CD1c-positive myeloid dendritic cell (primary cell): Measurements from ENCODE around the gene SLC9B2.
A peak's percentile ranks its signal among the peaks of the same experiment; 100 is the strongest.
"Not testable (repeated sequence)": the region's sequence is repeated elsewhere in the genome, so short reads cannot be mapped to it uniquely, and the experiment has no call there.

Experiments
- DNase-seq: peaks from one replicate; pipeline ENCODE4 v3.0.0-alpha.2; 2016; ENCODE audit errors: extremely low spot score

Gene SLC9B2

DNA sequence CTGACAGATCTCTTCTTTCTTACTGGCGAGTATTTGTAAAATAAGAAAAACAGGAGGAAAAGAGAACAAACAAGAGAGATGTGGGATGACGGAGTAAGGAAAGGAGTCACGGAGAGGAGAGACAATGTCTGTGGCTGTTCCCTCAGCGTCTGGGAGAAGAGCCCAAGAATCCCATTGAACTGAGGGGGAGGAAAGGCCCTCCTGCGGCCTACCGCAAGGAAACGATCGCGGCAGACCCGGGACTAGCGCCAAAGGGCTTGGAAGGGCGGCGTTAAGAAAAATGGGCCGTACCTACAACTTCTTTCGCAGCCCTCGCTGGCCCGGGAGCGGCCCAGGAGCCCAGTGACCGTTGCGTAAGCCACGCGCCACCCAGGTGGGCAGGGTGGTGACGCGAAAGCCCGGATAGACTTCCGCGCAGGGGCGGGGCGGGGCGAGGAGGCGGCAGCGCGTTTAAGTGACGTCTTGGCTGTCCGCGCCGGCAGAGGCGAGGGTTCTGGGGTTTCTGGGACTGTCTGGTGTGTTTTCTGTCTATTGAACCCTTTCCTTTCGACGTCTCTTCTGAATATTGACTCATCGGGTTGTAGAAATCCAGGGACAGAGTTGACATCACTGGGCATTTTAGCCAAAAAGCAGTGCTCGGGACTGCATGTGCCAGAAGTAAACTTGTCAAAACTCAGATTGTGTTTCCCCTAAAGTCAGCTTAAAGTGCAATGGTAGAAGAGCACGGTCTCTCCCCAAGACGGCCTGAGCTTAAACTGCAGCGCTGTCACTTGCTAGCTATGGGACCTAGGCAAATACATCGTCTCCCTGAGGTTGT is 57.0 kb downstream of the SLC9B2 start, which contains the start of gene SLC9B1:
Gene SLC9B1, minus strand, starts transcription at position 398 of the 817 bp plus-strand sequence. CDS start 27,994 bp downstream, outside the sequence.
- DNase-seq: peak; percentile 95

GRCh38 chr4:103018391-103019307 is 57.9 kb downstream of the SLC9B2 start:
- no peak for DNase-seq

DNA sequence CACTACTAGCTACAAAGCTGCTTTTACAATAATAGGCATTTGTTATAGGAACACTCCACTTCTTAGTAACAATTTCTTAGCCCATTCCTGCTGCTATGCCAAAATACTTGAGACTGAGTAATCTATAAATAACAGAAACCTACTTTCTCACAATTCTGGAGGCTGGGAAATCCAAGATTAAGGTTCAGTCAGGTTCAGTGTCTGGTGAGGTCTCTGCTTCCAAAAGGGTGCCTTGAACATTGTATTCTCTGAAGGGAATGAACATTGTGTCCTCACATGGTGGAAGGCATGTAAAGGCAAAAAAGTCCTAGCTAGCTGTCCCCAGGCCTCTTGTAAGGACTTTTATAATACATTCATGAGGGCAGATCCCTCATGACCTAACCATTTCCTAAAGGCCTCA is 64.0 kb downstream of the SLC9B2 start:
- no peak for DNase-seq

DNA sequence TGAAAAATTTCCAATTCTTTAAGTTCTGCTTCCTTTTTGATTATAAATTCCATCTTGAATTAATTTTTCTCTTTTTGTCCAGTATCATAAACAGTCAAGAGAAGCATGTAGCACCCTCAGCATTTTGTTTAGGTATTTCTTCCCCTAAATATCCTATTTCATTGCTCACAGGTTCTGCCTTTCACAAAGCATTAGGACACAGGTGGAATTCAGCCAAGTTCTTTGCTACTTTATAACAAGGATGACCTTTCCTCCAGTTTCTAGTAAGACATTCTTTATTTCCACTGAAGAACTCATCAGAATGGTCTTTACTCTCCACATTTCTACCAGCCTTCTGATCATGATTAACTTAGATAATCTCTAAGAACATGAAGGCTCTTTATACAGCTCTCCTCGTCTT is 64.5 kb downstream of the SLC9B2 start:
- no peak for DNase-seq

DNA sequence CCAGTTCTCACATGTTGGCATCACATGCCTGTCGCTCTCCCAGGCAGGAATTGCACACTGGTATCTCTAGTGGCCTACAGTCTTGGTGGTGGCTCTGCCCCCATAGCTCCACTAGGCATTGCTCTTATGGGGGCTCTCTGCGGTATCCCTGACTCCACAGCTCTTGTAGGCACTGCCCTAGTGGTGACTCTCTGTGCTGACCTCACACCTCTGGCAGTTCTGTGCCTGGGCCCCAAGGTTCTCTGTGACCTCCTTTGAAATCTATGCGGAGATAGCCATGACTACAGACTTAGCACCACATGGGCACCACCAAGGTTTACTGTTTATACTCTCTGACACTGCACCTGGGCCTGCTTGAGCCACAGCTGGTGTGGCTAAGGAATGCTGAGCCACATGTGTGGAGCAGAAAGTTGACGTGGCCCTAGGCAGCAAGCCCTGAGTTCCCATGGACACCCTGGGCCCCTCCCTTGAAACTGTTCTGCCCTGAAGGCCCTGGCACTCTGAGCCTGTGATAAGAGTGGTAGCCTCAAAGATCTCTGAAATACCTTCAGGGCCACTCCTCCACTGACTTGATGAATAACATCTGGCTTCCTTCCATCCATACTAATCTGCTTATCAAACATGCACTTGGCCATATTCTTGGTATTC is 65.1 kb downstream of the SLC9B2 start:
- no peak for DNase-seq

- DNase-seq: no peak
Measured at GRCh38 chr4:103010804-103011203, 65.8 kb downstream of the SLC9B2 start.

GRCh38 chr4:103008875-103009729 is 67.5 kb downstream of the SLC9B2 start:
- peak; percentile 80 for DNase-seq

GRCh38 chr4:103002551-103002950 is 74.0 kb downstream of the SLC9B2 start:
- DNase-seq: no peak

- no peak for DNase-seq
Measured at GRCh38 chr4:102994803-102995202, 81.8 kb downstream of the SLC9B2 start.

GRCh38 chr4:102993985-102994384 is 82.6 kb downstream of the SLC9B2 start:
- not testable (repeated sequence) for DNase-seq

GRCh38 chr4:102988429-102989020 is 88.0 kb downstream of the SLC9B2 start:
- no peak for DNase-seq

DNA sequence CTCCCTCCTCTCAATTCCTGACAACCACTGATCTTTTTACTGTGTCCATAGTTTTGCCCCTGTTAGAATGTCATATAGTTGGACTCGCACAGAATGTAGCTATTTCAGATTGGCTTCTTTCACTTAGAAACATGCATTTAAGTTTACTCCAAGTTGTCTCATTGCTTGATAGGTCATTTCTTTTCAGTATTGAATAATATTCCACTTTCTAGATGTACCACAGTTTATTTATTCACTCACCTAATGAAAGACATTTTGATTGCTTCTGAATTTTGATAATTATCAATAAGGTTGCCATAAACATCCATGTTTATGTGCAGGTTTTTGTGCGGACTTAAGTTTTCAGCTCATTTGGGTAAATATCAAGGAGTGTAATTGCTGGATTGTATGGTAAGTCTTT is 95.6 kb downstream of the SLC9B2 start:
- no peak for DNase-seq
